Panc1 (cell line): ENCODE measurements around the gene DDX31. TPM values are rescaled to one million over a fixed set of nuclear protein-coding genes. Genes with fewer than 3 reads are reported as not detected.

Source experiments
- ATAC-seq: fragments of 200-7000 bp; cut with Tn5 transposase; 2 replicates; pipeline ENCODE4 v1.9.1; 2020; ENCODE audit warnings: mild to moderate bottlenecking, moderate library complexity
- BruUV-seq: library from RNA; stranded (reverse); fragments of 400-500 nt; replicated peaks from 2 replicates; lab custom pipeline; 2021; lab: Mats Ljungman, UMichigan
- CTCF ChIA-PET: fragments of 300-600 bp; sonication (Branson Sonifier 250); formaldehyde crosslinking; loops from one replicate; lab custom pipeline; 2022; ENCODE audit warnings: antibody characterized with exemption; lab: Charles Lee
- POLR2A ChIA-PET: fragments of 300-600 bp; sonication (Branson Sonifier 250); formaldehyde crosslinking; loops from one replicate; lab custom pipeline; 2022; ENCODE audit warnings: antibody characterized with exemption; lab: Charles Lee
- DNase-seq: peaks from one replicate; pipeline ENCODE4 v3.0.0-alpha.2; 2010; ENCODE audit warnings: low read depth, low spot score
- H3K27ac ChIP-seq: 2 replicates; pipeline ENCODE4 v1.5.1; 2011; ENCODE audit warnings: mild to moderate bottlenecking, low read length, inconsistent platforms
- H3K27me3 ChIP-seq: fragments of 200-500 bp; sonication (Bioruptor generic); 2 replicates; pipeline ENCODE4 v1.6.0; 2014; ENCODE audit warnings: low read length, inconsistent platforms; ENCODE audit not compliant: control insufficient read depth, insufficient read depth
- H3K36me3 ChIP-seq: fragments of 200-500 bp; sonication (Bioruptor generic); 2 replicates; pipeline ENCODE4 v1.5.1; 2014; ENCODE audit warnings: inconsistent platforms, mild to moderate bottlenecking, low read length, moderate library complexity; ENCODE audit not compliant: control insufficient read depth, insufficient read depth
- H3K4me1 ChIP-seq: 2 replicates; pipeline ENCODE4 v1.5.1; 2011; ENCODE audit warnings: inconsistent platforms, mild to moderate bottlenecking, low read length, moderate library complexity; ENCODE audit not compliant: control insufficient read depth, insufficient read depth
- H3K4me3 ChIP-seq, 2 experiments: 2 replicates each; pipeline ENCODE4 v1.5.1; 2011 to 2012; ENCODE audit warnings: low read depth in 2 of 2, low read length in 2 of 2, mild to moderate bottlenecking in 2 of 2, inconsistent platforms in 1 of 2, moderate library complexity in 1 of 2
- H3K9me3 ChIP-seq: fragments of 200-500 bp; sonication (Bioruptor generic); 2 replicates; pipeline ENCODE4 v1.5.1; 2014; ENCODE audit warnings: low read depth, mild to moderate bottlenecking, inconsistent platforms, low read length, moderate library complexity; ENCODE audit not compliant: control insufficient read depth, insufficient read depth
- CTCF ChIP-seq: fragments of 450-650 bp; IDR thresholded peaks from 2 replicates; pipeline ENCODE4 v1.5.1; 2017; ENCODE audit warnings: mild to moderate bottlenecking
- POLR2AphosphoS5 ChIP-seq: IDR thresholded peaks from 2 replicates; pipeline ENCODE4 v1.6.1; 2012; ENCODE audit warnings: mild to moderate bottlenecking, low read depth, low read length, moderate library complexity
- REST ChIP-seq, 2 experiments: IDR thresholded peaks; 2 replicates each; pipeline ENCODE4 v1.6.1; 2011 to 2012; ENCODE audit warnings: low read depth in 2 of 2, control low read depth in 1 of 2, low read length in 1 of 2, mild to moderate bottlenecking in 1 of 2, moderate library complexity in 1 of 2; ENCODE audit not compliant: insufficient read depth in 1 of 2
- SIN3A ChIP-seq: IDR thresholded peaks from 2 replicates; pipeline ENCODE4 v1.6.1; 2012; ENCODE audit warnings: low read depth, mild to moderate bottlenecking, low read length, moderate library complexity, borderline replicate concordance; ENCODE audit not compliant: insufficient read depth
- TCF7L2 ChIP-seq: IDR thresholded peaks from 2 replicates; pipeline ENCODE4 v1.6.1; 2011; ENCODE audit warnings: mild to moderate bottlenecking, low read depth, low read length, inconsistent platforms
- in situ Hi-C: cut with HindIII; loops from 2 replicates; pipeline ENCODE4 v1.10.0; 2016; ENCODE audit warnings: low sequenced_read_pairs, low pct_unique_long_range_greater_than_20kb
- intact Hi-C: fragments of 100-400 bp; cut with micrococcal nuclease; formaldehyde crosslinking; loops from one replicate; pipeline ENCODE4 v1.10.0; 2022; ENCODE audit not compliant: unreplicated experiment
- total RNA-seq: library from RNA; stranded (reverse); gene quantifications from one replicate; pipeline ENCODE4 v1.2.1, GENCODE V29; 2021; ENCODE audit not compliant: unreplicated experiment

Gene DDX31
- total RNA-seq, 1 experiment from 2014 or later: 17.5 TPM

GRCh38 chr9:132556714-132557113 is 113.1 kb downstream of the DDX31 start:
- CTCF ChIA-PET: no interaction called here
- Histone ChIP-seq H3K36me3 (no peaks in the 10 kb centered on the region), H3K4me3 (no peak overlapping the region), H3K9me3 (no peaks in the 10 kb centered on the region), H3K4me1 (no peaks in the 10 kb centered on the region), H3K27me3 (no peaks in the 10 kb centered on the region), H3K27ac (no peak overlapping the region)
- TF ChIP-seq REST (IDR thresholded peaks at IDR 0.05; ENCODE audit: insufficient read depth in 1 of 2, low read depth in 2 of 2, low read length in 1 of 2): no peak
- no peak for TF ChIP-seq CTCF
- TF ChIP-seq POLR2AphosphoS5: no peak
- TF ChIP-seq SIN3A: no peak
- TF ChIP-seq TCF7L2: no peak
- intact Hi-C loops (no loop called here), in situ Hi-C loops (no loop called here)
- DNase-seq (no peak), ATAC-seq (no peak)
- no TSS peak for BruUV-seq
- POLR2A ChIA-PET: interaction anchor here (0.6 kb wide), 1 partner anchor 131 kb away, joined by 4 read pairs; no protein-coding TSS in a partner anchor

- in situ Hi-C loops (no loop called here), intact Hi-C loops (no loop called here)
- POLR2A ChIA-PET: interaction anchor here (0.6 kb wide), 1 partner anchor 131 kb away, joined by 4 read pairs; no protein-coding TSS in a partner anchor
- TF ChIP-seq CTCF (no peak), SIN3A (no peak), TCF7L2 (no peak), REST (IDR thresholded peaks at IDR 0.05; ENCODE audit: insufficient read depth in 1 of 2, low read depth in 2 of 2, low read length in 1 of 2) (no peak), POLR2AphosphoS5 (no peak)
- ATAC-seq: no peak
- H3K9me3 ChIP-seq: no peaks in the 10 kb centered on the region
- no peaks in the 10 kb centered on the region for H3K4me1 ChIP-seq
- H3K27me3 ChIP-seq: no peaks in the 10 kb centered on the region
- no peaks in the 10 kb centered on the region for H3K36me3 ChIP-seq
- H3K27ac ChIP-seq: no peak overlapping the region
- DNase-seq: no peak
- CTCF ChIA-PET: no interaction called here
- BruUV-seq: no TSS peak
- H3K4me3 ChIP-seq: no peak overlapping the region
These were observed 113.5 kb downstream of the DDX31 start for GRCh38 chr9:132556235-132556634.
